AG09309 (cell line): ENCODE results near the gene TGIF1.

ENCODE experiments used
- DNase-seq: peaks from one replicate; pipeline ENCODE4 v3.0.0-alpha.2; 2010; ENCODE audit warnings: low read depth
- H3K4me3 ChIP-seq: 2 replicates; pipeline ENCODE4 v1.5.1; 2011; ENCODE audit warnings: mild to moderate bottlenecking, low read depth, low read length, moderate library complexity; ENCODE audit not compliant: control insufficient read depth
- TF ChIP-seq, protein P1 (sequence below): IDR thresholded peaks from 2 replicates; pipeline ENCODE4 v1.5.1; 2011; ENCODE audit warnings: mild to moderate bottlenecking, low read depth, low read length, inconsistent platforms; ENCODE audit not compliant: insufficient read depth, control insufficient read depth; ENCODE audit errors: missing control alignments

The TGIF1 gene

DNA sequence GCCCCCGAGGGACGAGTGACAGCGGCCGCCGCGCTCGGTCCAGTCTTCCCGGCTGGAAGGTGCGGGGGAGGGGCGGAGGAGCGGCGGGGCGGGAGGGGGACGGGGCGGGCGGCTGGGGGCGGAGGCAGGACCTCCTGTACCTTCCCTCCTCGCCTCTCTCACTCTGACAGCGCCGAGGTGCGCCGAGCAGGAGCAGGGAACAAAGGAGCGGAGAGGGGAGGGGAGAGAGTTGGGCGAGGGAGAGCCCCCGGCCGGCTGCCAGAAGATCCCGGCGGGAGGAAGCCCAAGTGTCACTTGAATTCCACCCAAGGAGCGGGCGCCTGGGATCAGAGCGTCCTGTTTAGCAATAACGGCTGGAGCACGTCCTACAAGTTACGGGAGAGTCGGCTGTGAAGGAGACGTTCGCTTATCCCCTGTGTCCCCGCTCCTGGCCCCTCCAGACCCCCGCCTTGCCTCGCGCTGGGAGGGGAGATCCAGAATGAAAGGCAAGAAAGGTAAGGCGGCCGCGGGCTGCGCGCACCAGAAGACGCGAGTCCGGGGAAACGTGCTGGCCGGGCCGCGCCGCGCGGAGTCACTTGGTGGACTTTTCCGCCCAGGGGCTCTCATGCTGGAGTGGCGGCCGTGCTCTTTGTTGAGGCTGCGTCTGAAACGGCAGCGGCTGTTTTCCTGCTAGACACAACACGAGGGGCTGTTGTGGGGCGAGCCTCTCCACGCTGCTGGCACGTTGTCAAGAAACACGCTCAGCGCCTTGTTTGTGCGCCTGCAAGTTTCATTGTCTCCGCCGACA is at the start of gene TGIF1:
TSS of gene TGIF1 (plus strand) at position 161 of the 787 bp plus-strand sequence. CDS start at position 479, 318 bp downstream.
- DNase-seq: no peak
- peak within 1 kb of the TSS; percentile 93 for H3K4me3 ChIP-seq
- TF ChIP-seq, protein P1, sequence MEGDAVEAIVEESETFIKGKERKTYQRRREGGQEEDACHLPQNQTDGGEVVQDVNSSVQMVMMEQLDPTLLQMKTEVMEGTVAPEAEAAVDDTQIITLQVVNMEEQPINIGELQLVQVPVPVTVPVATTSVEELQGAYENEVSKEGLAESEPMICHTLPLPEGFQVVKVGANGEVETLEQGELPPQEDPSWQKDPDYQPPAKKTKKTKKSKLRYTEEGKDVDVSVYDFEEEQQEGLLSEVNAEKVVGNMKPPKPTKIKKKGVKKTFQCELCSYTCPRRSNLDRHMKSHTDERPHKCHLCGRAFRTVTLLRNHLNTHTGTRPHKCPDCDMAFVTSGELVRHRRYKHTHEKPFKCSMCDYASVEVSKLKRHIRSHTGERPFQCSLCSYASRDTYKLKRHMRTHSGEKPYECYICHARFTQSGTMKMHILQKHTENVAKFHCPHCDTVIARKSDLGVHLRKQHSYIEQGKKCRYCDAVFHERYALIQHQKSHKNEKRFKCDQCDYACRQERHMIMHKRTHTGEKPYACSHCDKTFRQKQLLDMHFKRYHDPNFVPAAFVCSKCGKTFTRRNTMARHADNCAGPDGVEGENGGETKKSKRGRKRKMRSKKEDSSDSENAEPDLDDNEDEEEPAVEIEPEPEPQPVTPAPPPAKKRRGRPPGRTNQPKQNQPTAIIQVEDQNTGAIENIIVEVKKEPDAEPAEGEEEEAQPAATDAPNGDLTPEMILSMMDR: no peak

DNA sequence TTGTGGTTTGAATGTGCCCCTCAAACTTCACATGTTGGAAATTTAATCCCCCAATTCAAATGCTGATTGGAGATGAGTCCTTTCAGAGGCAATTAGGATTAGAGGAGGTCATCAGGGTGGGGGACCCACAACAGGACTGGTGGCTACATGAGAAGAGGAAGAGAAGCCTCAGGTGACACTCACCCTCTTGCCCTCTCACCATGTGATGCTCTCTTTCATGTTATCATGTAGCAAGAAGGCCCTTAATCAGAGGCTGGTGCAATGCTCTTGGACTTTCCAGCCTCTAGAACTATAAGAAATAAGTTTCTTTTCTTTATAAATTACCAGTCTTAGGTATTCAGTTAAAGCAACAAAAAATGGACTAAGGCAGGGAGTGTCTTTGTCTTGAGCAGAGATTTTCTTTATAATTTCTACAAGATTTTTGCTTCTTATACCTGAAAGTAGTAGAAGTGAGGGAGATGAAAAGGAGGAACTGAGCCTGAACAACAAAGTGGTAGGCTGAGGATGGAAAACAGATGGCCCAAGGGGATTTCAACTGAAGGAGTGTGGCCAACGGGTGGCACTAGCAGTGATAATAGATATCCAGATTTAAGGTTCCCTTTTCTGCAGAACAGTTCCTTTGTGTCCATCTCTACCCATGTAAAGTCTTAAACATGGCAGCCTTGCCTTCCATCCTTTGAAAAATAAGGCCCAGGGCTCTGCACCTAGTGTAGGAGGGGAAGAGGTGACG is 49.2 kb upstream of the TGIF1 start:
- no peak for DNase-seq
- H3K4me3 ChIP-seq: no peak overlapping the region
- TF ChIP-seq, protein P1: no peak

DNA sequence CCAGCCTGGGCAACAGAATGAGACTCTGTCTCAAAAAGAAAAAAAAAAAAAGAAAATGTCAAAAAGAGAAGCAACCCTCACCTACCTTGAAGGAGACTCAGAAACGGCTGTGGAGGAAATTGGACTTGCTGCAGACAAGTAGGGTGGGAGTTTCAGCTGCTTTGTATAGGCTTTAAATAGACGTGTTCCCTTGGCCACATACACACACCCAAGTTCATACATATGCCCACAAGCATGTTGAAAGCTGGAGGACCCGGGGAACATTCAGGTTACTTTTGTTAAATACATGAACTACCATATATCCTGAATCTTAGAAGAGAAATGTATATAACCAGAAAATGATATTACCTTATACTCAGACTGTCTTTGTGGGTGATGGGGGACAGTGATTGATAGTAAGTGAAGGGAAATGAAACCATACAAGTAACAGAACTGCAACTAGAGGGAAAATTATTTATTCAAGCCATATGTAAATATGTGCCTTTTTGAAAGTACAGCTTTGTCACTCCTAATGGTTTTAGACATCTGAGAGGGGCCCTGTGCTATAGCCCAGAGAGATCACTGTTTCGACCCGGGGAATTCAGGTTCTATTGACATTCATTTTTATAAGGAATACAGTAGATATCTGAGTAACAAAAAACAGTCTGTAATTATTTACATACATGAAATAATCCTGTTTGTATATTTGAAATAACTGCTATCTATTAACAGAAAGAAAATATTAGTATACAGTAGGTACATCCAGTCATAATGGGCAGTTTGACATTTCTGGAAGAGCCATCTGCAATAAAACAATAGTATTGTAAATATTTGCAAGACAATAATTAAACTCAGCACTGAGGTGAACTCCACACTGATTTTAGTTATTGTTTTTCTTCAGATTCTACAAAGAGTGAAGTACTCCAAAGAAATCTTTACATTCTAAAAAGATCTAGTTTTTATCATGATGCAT is 48.0 kb upstream of the TGIF1 start:
- DNase-seq: no peak
- H3K4me3 ChIP-seq: no peak overlapping the region
- TF ChIP-seq, protein P1: no peak

DNA sequence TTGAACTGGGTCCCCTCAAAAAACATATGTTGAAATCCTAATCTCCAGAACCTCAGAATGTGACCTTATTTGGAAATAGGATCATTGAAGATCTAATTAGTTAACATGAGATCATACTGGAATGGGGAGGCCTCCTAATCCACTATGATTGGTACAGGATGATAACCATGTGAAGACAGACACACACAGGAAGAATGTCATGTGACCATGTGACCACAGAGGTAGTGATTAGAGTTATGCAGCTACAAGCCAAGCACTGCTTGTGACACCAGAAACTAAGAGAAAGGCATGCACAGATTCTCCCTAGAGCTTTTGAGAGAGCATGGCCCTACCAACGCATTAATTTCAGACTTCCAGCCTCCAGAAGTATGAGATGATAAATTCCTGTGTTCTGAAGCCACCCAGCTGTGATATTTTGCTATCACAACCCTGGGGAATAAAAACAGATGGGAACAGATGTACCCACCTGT is 47.0 kb upstream of the TGIF1 start:
- H3K4me3 ChIP-seq: no peak overlapping the region
- DNase-seq: no peak
- TF ChIP-seq, protein P1: no peak

DNA sequence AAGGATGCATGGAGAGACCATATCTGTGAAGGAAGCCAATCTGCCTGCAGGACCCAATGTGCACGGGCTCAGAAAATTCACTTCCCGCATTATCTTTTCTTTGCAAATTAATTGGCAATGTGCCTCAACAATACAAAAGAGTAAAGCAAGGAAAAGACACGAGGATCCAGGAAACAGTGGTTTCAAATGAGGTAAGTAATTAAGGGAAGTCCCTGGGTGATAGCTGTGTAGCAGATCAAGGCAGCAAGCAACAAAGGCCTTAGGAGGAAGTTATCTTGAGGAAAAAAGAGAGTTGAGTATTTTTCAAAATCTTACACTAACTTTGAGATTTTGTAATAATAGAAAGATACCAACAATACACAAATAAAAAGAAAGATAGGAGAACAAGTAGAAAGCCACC is 44.3 kb upstream of the TGIF1 start:
- no peak overlapping the region for H3K4me3 ChIP-seq
- no peak for DNase-seq
- TF ChIP-seq, protein P1: no peak

DNA sequence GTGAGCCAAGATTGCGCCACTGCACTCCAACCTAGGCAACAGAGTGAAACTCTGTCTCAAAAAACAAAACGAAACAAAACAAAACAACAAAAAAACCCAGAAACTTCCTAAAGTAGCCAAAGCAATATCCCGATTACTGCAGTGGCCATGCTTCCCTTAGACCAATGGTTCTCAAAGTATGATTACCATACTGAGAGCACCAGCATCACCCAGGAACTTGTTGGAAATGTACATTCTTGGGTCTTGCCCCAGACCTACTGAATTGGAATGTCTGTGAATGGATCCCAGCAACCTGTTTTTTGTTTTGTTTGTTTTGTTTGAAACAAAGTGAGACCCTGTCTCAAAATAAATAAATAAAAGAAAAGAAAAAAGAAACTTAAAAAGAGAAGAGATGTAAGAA is 41.9 kb upstream of the TGIF1 start:
- TF ChIP-seq, protein P1: no peak
- no peak overlapping the region for H3K4me3 ChIP-seq
- DNase-seq: no peak
